Measurements from ENCODE around the gene FAM81B. TPM values are rescaled to one million over a fixed set of nuclear protein-coding genes. Genes with fewer than 3 reads are reported as not detected.

FAM81B gene
- total RNA-seq, 4 donors from 2014 or later = not detected

DNA sequence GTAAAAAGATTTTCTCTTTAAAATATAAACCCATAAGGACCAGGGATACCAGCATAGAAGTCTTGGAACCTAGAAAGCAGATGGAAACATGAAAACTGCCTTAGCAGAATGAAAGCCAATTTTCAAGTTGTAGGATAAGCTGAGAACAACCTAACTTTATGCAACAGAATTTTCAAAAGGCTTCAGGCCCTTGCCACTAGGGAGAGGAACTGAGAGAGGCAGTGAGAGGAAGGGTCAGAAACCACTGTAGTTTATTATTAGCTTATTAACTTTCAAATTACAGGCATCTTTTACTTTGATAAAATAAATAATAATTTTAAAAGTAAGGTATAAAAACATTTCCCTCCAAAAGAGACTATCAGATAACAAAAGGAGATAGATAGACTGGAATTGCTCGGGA, 33.4 kb downstream of the FAM81B start:
- H3K4me1 ChIP-seq = no peaks in the 10 kb centered on the region
- no peak overlapping the region for H3K27ac ChIP-seq (replicated peaks in 1 of 4)
- intact Hi-C loops (cut with DNase I) = no loop called here
- no peak for DNase-seq (ENCODE audit: extremely low spot score)
- no peak for TF ChIP-seq POLR2A (IDR thresholded peaks at IDR 0.05; ENCODE audit: low read depth)
- no peak for TF ChIP-seq EP300 (IDR thresholded peaks at IDR 0.05)
- TF ChIP-seq POLR2AphosphoS5 (IDR thresholded peaks at IDR 0.05) = no peak
- TF ChIP-seq, protein P1, sequence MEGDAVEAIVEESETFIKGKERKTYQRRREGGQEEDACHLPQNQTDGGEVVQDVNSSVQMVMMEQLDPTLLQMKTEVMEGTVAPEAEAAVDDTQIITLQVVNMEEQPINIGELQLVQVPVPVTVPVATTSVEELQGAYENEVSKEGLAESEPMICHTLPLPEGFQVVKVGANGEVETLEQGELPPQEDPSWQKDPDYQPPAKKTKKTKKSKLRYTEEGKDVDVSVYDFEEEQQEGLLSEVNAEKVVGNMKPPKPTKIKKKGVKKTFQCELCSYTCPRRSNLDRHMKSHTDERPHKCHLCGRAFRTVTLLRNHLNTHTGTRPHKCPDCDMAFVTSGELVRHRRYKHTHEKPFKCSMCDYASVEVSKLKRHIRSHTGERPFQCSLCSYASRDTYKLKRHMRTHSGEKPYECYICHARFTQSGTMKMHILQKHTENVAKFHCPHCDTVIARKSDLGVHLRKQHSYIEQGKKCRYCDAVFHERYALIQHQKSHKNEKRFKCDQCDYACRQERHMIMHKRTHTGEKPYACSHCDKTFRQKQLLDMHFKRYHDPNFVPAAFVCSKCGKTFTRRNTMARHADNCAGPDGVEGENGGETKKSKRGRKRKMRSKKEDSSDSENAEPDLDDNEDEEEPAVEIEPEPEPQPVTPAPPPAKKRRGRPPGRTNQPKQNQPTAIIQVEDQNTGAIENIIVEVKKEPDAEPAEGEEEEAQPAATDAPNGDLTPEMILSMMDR (IDR thresholded peaks at IDR 0.05) = no peak
- H3K9me3 ChIP-seq = no peaks in the 10 kb centered on the region
- no peaks in the 10 kb centered on the region for H3K36me3 ChIP-seq
- H3K4me3 ChIP-seq = no peak overlapping the region
- WGBS = 89% methylated on average over 1 of the region's 1 CpG
- H3K27me3 ChIP-seq = no peaks in the 10 kb centered on the region

DNA sequence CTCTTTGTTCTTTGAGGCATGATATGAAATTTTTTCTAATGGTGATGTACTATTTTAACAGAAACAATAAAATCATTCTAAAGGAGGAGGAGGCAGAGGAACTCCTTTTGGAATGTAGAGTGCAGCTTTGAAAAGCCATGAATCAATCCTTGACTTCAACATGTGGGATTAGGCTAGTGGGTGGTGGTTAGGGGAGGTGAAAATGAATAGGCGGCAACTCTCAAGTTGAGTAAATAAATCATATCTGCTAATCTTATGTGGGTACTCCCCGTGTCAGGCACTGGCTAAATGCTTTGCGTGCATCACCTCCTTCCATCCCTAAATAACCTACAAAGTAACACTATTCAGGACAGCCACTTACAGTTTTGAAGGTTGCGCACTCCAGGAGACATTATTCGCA, 35.1 kb downstream of the FAM81B start:
- no peak for DNase-seq (ENCODE audit: extremely low spot score)
- Histone ChIP-seq H3K9me3 (no peaks in the 10 kb centered on the region), H3K27me3 (no peaks in the 10 kb centered on the region), H3K4me1 (no peaks in the 10 kb centered on the region), H3K27ac (replicated peaks in 1 of 4) (no peak overlapping the region), H3K36me3 (no peaks in the 10 kb centered on the region), H3K4me3 (no peak overlapping the region)
- TF ChIP-seq EP300 (IDR thresholded peaks at IDR 0.05) = no peak
- TF ChIP-seq POLR2AphosphoS5 (IDR thresholded peaks at IDR 0.05) = no peak
- TF ChIP-seq, protein P1 (IDR thresholded peaks at IDR 0.05) = no peak
- TF ChIP-seq POLR2A (IDR thresholded peaks at IDR 0.05; ENCODE audit: low read depth) = no peak
- intact Hi-C loops (cut with DNase I) = no loop called here
- 79% methylated on average over 5 of the region's 5 CpGs for WGBS

DNA sequence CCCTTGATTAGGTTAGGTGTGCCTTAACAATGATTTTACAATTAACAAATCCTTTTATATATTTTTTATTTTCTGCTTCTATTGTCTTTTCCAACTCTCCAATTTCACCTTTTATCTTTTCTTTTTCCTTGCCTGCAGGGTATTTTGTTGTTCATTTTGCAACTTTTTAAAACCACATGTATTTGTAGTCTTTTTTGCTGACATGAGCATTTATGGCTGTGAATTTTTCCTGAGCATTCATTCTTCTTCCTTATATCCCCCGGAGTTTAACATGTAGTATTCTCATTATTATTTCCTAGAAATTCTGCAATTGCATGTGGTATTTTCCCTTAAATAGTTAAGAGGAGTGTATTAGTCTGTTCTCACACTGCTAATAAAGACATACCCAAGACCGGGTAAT, 41.6 kb downstream of the FAM81B start:
- DNase-seq (ENCODE audit: extremely low spot score) = no peak

DNA sequence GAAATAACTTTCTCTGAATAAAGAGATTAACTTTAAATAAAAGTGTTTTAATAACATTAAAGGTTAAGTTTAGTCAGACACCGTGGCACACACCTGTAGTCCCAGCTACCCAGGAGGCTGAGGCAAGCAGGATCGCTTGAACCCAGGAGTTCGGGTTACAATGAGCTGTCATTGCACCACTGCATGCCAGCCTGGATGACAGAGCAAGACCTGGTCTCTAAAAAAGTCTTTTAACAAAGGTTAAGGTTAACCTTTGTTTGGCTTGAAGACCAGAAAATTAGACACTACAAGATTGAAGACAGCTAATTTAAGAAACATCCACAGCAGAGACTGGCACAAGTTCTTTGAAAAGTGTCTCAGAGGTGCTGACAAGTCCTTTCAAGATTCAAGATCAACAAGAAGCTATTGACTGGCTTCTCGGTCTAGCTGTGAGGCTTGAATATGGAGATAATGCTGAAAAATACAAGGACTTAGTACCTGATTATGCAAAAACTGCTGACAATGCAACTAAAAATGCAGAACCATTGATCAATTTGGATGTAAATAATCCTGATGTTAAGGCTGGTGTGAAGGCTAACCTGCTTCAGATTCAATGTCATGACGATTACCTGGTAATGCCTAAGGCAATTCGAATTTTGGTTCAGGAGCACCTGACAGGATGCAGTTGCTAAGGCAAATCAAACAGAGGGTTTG, 48.8 kb downstream of the FAM81B start:
- WGBS = 30% methylated on average over 6 of the region's 6 CpGs
- peaks cover 0 to 7% (median 0%) of the 10 kb centered on the region in 4 donors for H3K27me3 ChIP-seq
- H3K4me3 ChIP-seq = no peak overlapping the region
- no peak overlapping the region for H3K27ac ChIP-seq (replicated peaks in 1 of 4)
- H3K9me3 ChIP-seq = no peaks in the 10 kb centered on the region
- no peaks in the 10 kb centered on the region for H3K36me3 ChIP-seq
- no peaks in the 10 kb centered on the region for H3K4me1 ChIP-seq
- intact Hi-C loops (cut with DNase I) = no loop called here
- no peak for DNase-seq (ENCODE audit: extremely low spot score)
- TF ChIP-seq POLR2A (IDR thresholded peaks at IDR 0.05; ENCODE audit: low read depth) = no peak
- no peak for TF ChIP-seq EP300 (IDR thresholded peaks at IDR 0.05)
- TF ChIP-seq, protein P1 (IDR thresholded peaks at IDR 0.05) = no peak
- TF ChIP-seq POLR2AphosphoS5 (IDR thresholded peaks at IDR 0.05) = no peak

More for the DNA sequence above, 41.6 kb downstream of the FAM81B start:
- intact Hi-C loops (cut with DNase I) = no loop called here
- TF ChIP-seq, protein P1 (IDR thresholded peaks at IDR 0.05) = no peak
- TF ChIP-seq POLR2A (IDR thresholded peaks at IDR 0.05; ENCODE audit: low read depth) (no peak), EP300 (IDR thresholded peaks at IDR 0.05) (no peak), POLR2AphosphoS5 (IDR thresholded peaks at IDR 0.05) (no peak)
- no peaks in the 10 kb centered on the region for H3K4me1 ChIP-seq
- no peaks in the 10 kb centered on the region for H3K36me3 ChIP-seq
- peaks cover 0 to 4% (median 0%) of the 10 kb centered on the region in 4 donors for H3K9me3 ChIP-seq
- H3K27ac ChIP-seq (replicated peaks in 1 of 4) = no peak overlapping the region
- H3K27me3 ChIP-seq = no peaks in the 10 kb centered on the region
- WGBS = 92% methylated on average over 2 of the region's 2 CpGs
- H3K4me3 ChIP-seq = no peak overlapping the region

DNA sequence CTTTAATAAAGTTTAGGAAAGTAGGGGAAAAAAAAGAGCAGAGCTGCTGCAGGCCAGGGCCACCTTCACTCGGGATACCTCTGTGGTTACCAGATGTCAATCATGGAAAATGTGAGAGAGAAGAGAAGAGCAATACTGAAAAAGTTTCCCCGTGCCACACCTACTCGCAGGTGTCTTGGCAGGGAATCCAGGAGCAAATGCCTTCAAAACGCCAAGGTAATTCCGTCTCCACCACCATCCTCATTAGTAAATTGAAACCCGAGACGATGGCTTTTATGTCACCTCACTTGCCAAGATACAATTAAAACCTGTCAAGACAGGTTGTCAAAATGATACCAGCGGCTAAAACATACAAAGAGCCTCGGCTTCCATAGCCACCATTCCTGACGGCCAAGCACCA, 49.7 kb downstream of the FAM81B start:
- TF ChIP-seq, protein P1 (IDR thresholded peaks at IDR 0.05) = no peak
- no peak for TF ChIP-seq POLR2A (IDR thresholded peaks at IDR 0.05; ENCODE audit: low read depth)
- TF ChIP-seq EP300 (IDR thresholded peaks at IDR 0.05) = no peak
- TF ChIP-seq POLR2AphosphoS5 (IDR thresholded peaks at IDR 0.05) = no peak
- intact Hi-C loops (cut with DNase I) = no loop called here
- no peak overlapping the region for H3K4me3 ChIP-seq
- no peaks in the 10 kb centered on the region for H3K36me3 ChIP-seq
- DNase-seq (ENCODE audit: extremely low spot score) = no peak
- H3K9me3 ChIP-seq = no peaks in the 10 kb centered on the region
- peaks cover 0 to 7% (median 0%) of the 10 kb centered on the region in 4 donors for H3K27me3 ChIP-seq
- H3K27ac ChIP-seq (replicated peaks in 1 of 4) = no peak overlapping the region
- H3K4me1 ChIP-seq = no peaks in the 10 kb centered on the region
- 57% methylated on average over 10 of the region's 10 CpGs for WGBS

All from esophagus muscularis mucosa (tissue), 4 donors.